Midbrain (tissue), 1 donor: ENCODE data around the gene ZMYND15.

ENCODE experiments used
- DNase-seq: peaks from one replicate; lab custom pipeline; 2025; lab: John Stamatoyannopoulos, UW

ZMYND15 gene

DNA sequence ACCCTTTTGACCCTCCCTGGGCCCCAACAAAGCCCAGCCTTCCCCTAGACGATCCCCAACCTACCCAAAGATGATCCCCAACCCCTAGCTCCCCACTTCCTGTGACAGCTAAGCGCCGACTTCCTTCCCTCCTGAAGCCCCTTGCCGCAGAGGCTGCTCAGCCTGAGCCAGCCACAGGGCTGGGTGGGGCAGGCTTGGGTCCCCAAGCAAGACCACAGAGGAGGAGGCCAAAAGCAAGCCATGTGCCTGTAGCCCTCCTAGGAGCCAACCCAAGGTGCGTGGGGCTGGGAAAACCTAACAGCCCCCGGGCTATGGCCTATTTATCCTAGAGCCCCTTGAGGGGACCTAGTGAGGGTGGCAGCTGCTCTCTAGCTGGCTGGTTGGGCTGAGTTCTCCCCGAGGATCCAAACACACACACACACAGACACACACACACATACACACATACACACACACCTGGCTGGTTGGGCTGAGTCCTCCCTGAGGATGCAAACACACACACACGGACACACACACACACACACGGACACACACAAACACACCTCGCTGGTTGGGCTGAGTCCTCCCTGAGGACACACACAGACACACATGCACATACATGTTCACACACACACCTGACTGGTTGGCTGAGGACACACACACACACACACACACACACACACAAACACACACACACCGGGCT lies 24.4 kb upstream of the ZMYND15 start:
- DNase-seq = no peak

DNA sequence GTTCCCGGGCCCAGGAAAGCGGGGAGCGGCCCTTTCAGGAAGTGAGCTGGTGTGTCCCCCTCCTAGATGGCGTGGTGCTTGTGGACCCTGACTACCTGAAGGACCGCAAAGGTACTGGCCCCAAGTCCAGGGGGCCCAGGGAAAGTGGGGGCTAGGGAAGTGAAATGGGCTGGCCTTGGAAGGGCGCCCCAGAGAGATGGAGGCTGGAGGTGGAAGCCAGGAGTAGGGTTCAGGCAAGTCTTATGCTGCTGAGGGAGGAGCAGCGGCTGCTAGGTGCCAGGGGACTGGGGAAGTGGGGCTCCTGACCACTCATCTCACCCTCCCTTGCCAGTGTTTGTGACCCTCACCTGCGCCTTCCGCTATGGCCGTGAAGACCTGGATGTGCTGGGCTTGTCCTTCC lies 23.6 kb upstream of the ZMYND15 start:
- DNase-seq = no peak

DNA sequence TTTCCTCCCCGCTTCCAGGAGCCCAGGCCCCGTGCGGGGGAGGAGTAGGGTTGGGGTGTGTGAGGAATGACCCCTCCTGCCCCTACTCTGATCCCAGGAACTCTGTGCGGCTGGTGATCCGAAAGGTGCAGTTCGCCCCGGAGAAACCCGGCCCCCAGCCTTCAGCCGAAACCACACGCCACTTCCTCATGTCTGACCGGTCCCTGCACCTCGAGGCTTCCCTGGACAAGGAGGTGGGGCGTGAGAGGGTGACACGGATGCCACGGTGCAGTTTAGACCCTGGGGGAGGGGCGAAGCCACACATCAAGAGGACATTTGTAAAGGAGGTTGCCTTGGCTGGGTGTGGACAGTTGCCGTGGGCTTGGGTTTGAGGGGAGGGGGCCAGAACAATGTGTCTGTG lies 21.8 kb upstream of the ZMYND15 start:
- no peak for DNase-seq

DNA sequence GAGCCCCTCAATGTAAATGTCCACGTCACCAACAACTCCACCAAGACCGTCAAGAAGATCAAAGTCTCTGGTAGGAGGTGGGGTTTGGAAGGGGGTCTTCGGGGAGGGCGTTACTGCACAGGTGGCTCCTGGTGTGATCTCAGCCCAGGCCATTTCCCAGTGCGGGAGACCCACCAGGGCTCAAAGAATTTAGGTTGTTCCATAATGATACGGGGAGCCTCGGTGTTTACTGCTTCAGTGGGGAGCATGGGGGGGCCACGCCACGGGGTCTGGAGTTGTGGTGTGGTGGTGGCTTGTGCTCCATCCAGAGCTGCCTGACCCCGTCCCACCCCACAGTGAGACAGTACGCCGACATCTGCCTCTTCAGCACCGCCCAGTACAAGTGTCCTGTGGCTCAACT lies 21.4 kb upstream of the ZMYND15 start:
- DNase-seq = no peak

DNA sequence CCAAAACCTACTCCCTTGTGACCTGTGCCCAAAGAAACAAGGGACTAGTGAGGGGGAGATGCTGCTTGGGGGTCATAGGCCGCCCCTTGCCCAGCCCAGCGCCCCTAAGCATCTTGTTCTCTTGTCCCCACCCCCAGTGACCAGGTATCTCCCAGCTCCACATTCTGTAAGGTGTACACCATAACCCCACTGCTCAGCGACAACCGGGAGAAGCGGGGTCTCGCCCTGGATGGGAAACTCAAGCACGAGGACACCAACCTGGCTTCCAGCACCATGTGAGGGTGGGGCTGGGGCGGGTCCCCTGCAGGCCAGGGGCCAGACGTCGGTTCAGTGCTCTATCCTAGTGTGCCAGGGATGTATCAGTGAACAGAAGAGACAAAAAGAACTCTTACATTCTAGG lies 20.5 kb upstream of the ZMYND15 start:
- DNase-seq = no peak

DNA sequence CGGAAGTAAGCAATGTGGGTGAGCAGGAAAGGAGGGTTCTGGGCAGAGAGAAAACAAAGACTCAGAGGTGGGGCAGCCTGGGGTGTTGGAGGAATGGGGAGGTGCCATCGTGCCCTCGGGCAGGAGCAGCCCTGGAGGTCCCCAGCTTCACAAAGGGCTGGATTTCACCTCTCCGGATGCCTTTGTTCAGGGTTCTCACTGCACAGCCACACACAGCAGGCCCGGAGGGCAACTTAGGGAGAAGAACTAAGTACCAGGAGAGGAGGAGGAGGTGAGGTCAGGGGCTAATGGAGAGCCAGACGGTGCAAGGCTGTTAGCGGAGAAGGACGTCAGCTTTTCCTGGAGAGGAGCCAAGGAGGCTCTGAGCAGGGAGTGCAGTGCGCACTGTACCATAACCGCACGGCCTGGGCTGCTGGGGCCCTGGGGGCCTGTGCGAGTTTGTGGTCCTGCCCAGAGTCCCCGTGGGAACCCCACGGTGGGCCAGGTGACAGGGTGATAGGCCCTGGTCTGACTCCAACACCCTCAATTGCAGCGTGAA lies 19.9 kb upstream of the ZMYND15 start:
- no peak for DNase-seq

DNA sequence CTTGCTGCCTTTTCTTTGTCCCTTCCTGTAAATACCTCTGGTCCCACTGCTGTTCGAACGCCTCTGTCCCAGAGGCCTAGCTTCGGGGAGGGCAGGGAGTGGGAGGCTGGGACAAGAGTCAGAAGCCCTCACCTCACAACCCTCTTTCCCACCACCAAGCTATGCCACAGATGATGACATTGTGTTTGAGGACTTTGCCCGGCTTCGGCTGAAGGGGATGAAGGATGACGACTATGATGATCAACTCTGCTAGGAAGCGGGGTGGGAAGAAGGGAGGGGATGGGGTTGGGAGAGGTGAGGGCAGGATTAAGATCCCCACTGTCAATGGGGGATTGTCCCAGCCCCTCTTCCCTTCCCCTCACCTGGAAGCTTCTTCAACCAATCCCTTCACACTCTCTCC lies 18.8 kb upstream of the ZMYND15 start:
- no peak for DNase-seq

DNA sequence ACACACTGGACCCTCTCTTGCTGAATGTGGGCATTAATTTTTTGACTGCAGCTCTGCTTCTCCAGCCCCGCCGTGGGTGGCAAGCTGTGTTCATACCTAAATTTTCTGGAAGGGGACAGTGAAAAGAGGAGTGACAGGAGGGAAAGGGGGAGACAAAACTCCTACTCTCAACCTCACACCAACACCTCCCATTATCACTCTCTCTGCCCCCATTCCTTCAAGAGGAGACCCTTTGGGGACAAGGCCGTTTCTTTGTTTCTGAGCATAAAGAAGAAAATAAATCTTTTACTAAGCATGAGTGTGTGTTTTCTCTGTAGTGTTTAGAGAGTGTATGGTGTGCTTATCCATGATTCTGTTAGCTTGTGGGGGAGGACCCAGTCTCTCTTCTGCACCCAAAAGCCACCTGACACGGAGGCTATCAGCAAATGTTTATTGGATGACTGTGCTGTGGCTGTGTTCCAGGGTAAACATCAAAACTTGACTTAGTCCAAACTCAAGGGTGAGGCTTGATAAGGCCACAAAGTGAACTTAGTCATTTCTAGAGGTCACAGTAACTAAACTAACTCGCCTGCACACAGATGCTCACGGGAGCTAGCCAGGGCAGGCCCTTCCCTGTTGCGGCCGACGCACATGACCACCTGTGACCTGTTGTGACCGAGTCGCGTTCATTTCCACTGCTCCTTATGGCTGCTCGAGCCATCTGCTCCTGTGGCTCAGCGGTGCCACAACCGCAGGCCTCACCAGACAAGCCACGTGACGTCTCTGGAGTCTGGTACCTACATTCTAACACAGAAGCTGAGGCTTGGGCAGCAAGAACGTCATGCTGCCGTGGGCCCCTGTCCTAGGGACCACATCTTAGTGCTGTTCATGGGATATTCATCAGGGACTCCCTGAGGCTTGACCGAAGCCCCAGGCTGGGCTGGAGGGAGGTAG lies 18.2 kb upstream of the ZMYND15 start:
- DNase-seq = no peak

DNA sequence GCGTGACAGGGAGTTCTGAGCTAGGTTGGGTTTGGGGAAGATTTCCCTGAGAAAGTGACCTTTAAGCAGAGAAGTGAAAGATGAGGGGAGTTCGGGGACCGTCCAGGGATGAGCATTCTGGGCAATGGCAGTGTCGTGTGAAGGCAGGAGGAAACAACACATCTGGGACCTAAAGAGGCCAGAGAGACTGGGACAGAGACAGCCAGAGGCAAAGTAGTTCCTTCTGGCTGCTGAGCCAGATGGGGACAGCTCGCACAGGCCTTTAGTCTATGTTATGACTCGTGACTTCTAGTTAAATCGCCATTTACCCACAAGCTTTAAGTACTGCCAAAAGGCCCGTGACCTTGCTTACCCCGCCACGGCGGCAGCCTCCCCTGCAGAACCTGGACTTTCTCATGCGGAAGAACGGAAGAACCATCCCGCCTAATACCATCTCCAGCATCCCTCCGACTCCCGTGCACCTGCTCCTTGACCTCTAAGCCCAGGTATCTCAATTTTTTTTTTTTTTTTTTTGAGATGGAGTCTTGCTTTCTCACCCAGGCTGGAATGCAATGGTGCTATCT lies 16.9 kb upstream of the ZMYND15 start:
- no peak for DNase-seq

DNA sequence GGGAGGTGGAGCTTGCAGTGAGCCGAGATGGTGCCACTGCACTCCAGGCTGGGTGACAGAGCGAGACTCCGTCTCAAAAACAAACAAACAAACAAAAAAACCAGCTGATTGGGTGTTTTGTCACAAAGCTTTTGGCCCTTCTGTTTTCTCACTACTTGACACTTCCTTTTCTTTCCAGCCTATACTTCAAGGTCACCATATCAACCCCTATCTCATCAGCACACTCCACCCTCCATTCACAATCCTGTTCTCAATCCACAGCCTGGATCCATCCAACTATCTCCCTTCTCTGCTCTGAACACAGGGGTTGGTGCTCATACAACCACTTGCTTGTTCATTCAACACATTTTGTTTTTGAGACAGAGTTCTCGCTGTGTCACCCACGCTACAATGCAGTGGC lies 15.0 kb upstream of the ZMYND15 start:
- no peak for DNase-seq

DNA sequence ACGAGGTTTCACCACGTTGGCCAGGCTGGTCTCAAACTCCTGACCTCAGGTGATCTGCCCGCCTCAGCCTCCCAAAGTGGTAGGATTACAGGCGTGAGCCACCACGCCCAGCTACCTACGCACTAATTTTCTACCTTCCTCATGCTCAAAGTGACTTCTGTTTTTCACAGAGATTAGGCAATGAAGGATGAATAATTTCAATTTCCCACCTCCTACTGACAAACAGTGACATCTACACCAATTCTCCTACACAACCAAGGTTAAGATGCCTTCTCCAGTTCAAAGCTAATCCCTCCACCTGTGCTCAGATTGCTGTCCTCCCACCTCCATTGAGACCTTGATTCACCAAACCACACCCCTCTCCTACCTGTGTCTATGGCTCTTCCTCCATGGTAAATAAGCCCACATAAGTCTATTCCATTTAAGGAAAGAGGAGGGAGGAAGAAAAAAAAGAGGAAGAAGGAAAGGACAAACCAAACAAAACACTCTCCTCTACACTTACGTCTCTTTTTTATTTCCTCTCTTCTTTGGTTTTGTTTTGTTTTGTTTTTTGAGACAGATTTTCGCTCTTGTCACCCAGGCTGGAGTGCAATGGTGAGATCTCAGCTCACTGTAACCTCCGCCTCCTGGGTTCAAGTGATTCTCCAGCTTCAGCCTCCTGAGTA lies 13.9 kb upstream of the ZMYND15 start:
- no peak for DNase-seq

DNA sequence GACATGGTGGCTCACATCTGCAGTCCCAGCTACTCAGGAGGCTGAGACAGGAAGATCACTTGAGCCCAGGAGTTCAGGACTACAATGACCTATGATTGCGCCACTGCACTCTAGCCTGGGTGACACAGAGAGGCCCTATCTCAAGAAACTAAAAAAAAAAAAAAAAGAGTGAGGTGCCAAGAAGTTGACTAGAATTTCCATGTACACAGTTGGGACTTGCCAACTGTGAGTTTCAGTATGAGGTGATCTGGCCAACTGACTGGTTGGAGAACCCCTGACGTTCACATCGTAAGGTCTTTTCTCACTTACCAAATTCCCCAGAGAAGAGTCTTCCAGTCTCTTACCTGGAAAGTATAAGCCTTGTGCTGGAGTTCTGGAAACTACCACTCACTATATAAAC lies 11.5 kb upstream of the ZMYND15 start:
- DNase-seq = no peak

DNA sequence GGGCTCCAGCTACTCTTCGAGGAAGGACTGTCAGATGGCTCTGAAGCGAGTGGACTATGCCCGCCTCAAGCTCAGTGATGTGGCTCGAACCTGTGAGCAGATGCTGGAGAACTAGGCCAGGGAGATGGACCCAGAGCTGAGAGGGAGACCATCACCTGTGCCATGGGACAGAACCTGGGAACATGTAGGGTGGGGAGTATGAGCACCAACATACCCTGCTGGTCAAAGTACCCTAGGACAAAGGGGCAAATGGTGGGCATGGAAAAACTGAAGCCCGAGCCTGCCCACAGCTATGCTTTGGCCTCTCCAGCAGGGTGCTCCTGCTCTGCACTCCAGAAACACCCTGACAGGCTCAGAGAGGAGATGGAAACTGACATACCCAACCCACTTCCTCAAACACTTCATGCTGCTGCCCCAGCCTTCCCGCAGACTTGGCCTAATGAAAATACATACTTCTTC lies 6.5 kb upstream of the ZMYND15 start:
- no peak for DNase-seq

DNA sequence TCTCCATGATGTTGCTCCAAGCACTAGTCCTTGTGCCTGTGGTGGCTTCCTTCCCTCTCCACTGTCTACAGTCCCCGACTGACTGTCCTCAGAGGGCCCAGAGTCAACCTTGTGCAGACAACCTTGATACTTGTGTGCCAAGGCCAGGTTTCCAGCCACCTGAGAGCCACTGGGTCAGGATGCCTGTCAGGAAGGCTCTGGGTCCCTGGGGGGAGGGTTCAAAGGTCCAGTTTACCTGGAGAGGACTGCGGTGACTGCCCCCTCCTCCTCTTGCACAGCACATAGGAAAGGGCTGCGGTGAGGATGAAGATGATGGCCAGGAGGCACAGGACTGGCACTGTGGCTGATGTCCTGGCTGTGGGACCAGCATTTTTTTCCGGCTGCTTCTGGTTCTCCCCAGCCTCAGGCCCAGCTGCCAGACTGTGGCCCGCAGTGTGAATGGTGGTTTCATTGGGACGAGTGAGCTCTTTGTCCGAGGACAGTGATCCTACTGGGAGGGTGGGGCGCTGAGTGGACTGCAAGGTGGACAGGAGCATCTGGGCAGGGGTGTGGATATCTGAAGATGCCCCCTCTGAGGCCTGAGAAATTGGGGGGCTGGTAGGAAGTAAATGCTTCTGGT lies 4.7 kb upstream of the ZMYND15 start:
- no peak for DNase-seq

DNA sequence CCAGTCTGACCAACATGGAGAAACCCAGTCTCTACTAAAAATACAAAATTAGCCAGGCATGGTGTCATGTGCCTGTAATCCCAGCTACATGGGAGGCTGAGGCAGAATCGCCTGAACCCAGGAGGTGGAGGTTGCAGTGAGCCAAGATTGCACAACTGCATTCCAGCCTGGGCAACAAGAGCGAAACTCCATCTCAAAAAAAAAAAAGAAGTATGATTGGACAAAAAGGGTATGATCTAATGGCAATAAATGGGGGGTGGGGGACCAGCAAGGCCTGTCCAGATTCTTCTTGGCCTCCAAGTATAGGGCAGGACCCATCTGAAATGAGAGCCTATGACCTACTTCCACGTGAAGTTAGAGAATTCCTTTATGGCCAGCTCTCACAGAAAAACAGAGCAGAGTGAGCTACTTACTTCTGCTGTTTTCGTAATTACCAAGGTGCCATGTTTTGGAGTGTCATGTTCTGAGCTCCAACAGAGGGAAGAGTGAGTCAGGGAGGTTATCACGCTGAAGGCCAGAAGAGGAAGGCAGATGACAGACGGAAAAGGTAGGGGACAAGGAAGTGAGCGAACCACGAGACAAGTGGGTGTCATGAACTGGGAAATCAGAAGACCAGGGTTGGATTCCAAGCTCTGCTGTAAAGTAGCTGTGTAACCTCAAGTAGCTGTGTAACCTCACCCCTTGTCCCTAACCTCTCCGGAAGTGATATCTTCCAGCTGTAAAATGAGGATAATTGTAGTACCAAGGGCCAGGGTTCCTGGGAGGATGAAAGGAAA lies 3.6 kb upstream of the ZMYND15 start:
- peak; percentile 32 for DNase-seq

DNA sequence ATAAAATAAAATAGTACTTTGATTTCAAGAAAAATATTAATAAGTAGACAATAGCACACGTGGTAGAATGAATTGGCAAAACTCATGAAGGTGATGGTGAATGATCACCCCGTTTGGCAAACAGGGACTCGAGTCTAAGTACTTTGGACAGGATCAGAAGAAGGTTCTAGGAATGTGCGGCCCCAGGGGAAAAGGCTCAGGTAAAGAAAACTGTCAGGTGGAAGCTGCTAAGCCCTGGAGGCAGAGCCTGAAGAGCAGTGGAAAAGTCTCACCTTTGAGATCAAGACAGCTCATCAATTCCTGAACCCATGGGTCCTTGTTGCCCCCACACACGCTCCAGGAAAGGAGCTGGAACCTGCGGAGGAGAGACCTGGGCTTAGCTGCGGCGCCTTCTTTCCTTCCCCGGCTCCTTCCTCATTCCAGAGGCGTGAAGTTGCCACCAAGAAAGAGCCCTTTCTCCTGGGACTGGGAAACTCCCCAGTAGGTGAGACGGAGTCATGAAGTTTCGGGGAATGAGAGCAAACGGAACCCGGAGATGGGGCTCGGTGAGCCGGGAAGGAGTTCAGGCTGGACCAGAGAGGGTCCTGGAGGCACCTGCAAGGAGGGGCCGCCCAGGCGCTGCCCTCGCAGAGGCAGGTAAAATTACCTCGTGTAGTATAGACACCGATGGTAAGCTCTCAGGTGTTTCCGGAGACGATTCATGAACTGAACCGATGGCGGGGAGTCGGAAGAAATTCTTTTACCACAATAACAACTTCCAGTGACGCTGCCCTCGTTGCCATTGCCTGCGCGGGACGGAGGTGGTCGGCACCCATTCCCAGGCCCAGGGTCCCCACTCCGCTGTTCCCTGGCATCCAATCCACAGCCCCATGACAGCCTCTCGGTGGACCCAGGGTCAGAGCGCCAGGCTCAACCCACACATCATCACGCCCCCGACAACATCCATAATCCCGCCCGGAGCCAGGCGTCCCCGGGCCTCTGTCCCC lies 1.2 kb upstream of the ZMYND15 start:
- no peak for DNase-seq

DNA sequence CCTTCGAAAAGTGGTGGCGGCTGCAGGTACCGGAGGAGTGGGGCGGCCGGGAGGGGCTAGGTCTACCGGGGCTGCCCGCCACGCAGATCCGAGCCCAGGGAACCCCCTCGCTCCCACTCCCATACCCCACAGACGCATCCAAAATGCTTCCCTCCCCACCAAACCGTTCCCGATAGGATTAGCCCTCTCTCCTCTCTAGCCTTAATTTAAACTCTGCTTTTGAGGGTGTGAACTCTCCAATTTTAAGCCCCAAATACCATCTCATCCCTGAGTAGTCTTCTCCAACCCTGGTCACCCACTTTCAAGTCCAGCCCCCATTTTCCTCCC lies 355 bp downstream of the ZMYND15 start:
- no peak for DNase-seq

DNA sequence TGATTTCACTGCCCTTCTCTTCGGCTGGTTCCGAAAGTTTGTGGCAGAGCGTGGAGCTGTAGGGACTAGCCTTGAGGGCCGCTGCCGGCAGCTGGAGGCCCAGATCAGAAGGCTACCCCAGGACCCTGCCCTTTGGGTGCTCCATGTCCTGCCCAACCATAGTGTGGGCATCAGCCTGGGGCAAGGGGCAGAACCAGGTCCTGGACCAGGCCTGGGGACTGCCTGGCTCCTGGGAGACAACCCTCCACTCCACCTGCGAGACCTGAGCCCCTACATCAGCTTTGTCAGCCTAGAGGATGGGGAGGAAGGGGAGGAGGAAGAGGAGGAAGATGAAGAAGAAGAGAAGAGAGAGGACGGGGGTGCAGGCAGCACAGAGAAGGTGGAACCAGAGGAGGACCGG lies 951 bp downstream of the ZMYND15 start:
- DNase-seq = no peak

DNA sequence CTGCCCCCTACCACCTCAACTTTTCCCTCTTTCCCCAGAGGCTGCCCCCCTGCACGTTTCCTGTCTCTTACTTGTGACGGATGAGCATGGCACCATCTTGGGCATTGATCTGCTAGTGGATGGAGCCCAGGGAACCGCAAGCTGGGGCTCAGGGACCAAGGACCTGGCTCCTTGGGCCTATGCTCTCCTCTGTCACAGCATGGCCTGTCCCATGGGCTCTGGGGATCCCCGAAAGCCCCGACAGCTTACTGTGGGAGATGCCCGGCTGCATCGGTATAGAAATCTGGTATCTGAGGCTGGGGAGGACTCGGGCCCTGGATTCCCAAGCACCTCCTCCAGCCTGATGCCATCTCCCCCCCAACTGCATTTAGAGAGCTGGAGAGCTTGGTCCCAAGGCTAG lies 1.9 kb downstream of the ZMYND15 start:
- DNase-seq = no peak

DNA sequence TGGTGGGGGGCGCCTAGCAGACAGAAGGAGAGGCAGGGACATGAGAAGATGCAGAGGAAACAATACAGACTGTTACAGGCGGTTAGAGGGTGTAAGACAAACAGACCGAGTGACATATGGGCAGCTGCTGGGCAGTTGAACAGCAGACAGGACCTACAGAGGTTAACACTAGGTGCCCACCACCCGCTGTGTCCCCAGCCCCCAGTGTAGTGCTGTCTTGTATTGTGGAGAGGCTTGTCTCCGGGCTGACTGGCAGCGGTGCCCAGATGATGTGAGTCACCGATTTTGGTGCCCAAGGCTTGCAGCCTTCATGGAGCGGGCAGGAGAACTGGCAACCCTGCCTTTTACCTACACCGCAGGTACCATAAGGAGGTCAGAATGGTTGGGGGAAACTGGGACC lies 2.5 kb downstream of the ZMYND15 start:
- DNase-seq = no peak
